SK-N-SH treated with all-trans-retinoic acid at 6 μM for 48 hours (cell line): Measurements from ENCODE around the gene CNOT8.

Source experiments
- RARB ChIP-seq: fragments of 250-450 bp; sonication (Bioruptor Pico); IDR thresholded peaks from 2 replicates; pipeline ENCODE4 v1.8.0; 2021; ENCODE audit warnings: mild to moderate bottlenecking, moderate library complexity
- ZNF70 ChIP-seq: fragments of 450-650 bp; formaldehyde crosslinking; IDR thresholded peaks from 2 replicates; pipeline ENCODE4 v1.5.0; 2020; ENCODE audit warnings: mild to moderate bottlenecking, moderate library complexity

DNA sequence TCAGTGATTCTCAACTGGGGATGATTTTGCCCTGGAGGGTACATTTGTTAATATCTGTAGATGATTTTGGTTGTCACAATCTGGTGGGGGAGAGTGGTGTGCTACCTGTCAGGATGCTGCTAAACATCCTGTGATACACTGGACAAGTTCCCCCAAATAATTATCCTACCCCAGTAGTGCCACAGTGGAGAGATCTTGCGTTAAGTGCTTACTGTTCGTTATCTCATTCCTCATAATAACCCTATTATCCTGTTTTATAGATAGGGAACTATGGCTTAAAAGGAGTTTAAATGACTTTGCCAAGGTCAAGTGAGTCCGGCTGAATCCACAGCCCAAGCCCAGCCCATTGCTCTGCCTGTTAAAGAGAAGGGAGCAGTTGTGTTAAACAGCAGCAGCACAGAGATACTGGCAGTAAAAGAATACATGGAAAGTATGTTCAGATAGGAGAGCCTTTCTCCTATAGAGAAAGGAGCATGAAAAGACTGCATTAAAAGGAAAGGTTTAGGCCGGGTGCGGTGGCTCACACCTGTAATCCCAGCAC lies 15.4 kb downstream of the CNOT8 start:
- TF ChIP-seq RARB (CRISPR knock-in tag) = no peak
- no peak for TF ChIP-seq ZNF70 (CRISPR knock-in tag)
